Caco-2 (cell line): ENCODE data around the gene BICD2. TPM values are rescaled to one million over a fixed set of nuclear protein-coding genes. Genes with fewer than 3 reads are reported as not detected.

Source experiments
- BruUV-seq: library from RNA; stranded (reverse); fragments of 400-500 nt; replicated peaks from 2 replicates; lab custom pipeline; 2021; lab: Mats Ljungman, UMichigan
- CTCF ChIA-PET: fragments of 300-600 bp; sonication (Branson Sonifier 250); formaldehyde crosslinking; loops from one replicate; lab custom pipeline; 2022; ENCODE audit warnings: antibody characterized with exemption; lab: Charles Lee
- POLR2A ChIA-PET: fragments of 300-600 bp; sonication (Branson Sonifier 250); formaldehyde crosslinking; loops from one replicate; lab custom pipeline; 2022; ENCODE audit warnings: antibody characterized with exemption; lab: Charles Lee
- DNase-seq, 2 experiments: peaks; one replicate each; pipeline versions ENCODE4 v3.0.0 to v3.0.0-alpha.2; 2020 to 2022
- H3K27me3 ChIP-seq: replicated peaks from 2 replicates; pipeline ENCODE4 v1.6.0; 2011; ENCODE audit warnings: low read length; ENCODE audit not compliant: control insufficient read depth, insufficient read depth
- H3K36me3 ChIP-seq: 2 replicates; pipeline ENCODE4 v1.5.1; 2011; ENCODE audit warnings: low read length; ENCODE audit not compliant: control insufficient read depth, insufficient read depth
- H3K4me1 ChIP-seq: fragments of 250-450 bp; sonication (Bioruptor Pico); 2 replicates; pipeline ENCODE4 v1.5.1; 2020; ENCODE audit warnings: mild to moderate bottlenecking
- H3K4me3 ChIP-seq: 2 replicates; pipeline ENCODE4 v1.5.1; 2011; ENCODE audit warnings: low read depth, mild to moderate bottlenecking, control low read depth, low read length
- H3K9me3 ChIP-seq: fragments of 250-450 bp; sonication (Bioruptor Pico); 2 replicates; pipeline ENCODE4 v1.5.1; 2020; ENCODE audit warnings: mild to moderate bottlenecking, moderate library complexity
- H3K27ac Mint-ChIP-seq: one replicate; pipeline ENCODE4 v1.8.0; 2022; ENCODE audit warnings: mixed read lengths; ENCODE audit not compliant: unreplicated experiment
- H3K27me3 Mint-ChIP-seq: one replicate; pipeline ENCODE4 v1.8.0; 2022; ENCODE audit warnings: mixed read lengths; ENCODE audit not compliant: insufficient read depth, unreplicated experiment
- H3K36me3 Mint-ChIP-seq: one replicate; pipeline ENCODE4 v1.8.0; 2022; ENCODE audit warnings: mild to moderate bottlenecking, mixed read lengths; ENCODE audit not compliant: insufficient read depth, unreplicated experiment
- H3K4me1 Mint-ChIP-seq: one replicate; pipeline ENCODE4 v1.8.0; 2022; ENCODE audit warnings: low read depth, mixed read lengths; ENCODE audit not compliant: unreplicated experiment
- H3K4me3 Mint-ChIP-seq: one replicate; pipeline ENCODE4 v1.8.0; 2022; ENCODE audit warnings: mild to moderate bottlenecking, moderate library complexity, mixed read lengths; ENCODE audit not compliant: unreplicated experiment
- H3K9me3 Mint-ChIP-seq: one replicate; pipeline ENCODE4 v1.8.0; 2022; ENCODE audit warnings: mixed read lengths; ENCODE audit not compliant: unreplicated experiment
- CTCF ChIP-seq, 2 experiments: fragments of 200-600 bp in 1 of 2; IDR thresholded peaks; 1 replicate in 1 of 2; 2 replicates in 1 of 2; pipeline versions ENCODE4 v1.5.1 to v1.8.0; 2011 to 2022; ENCODE audit warnings: antibody characterized with exemption in 1 of 2, control low read depth in 1 of 2, inconsistent platforms in 1 of 2, low read depth in 1 of 2, low read length in 1 of 2, mild to moderate bottlenecking in 1 of 2, moderate library complexity in 1 of 2; ENCODE audit not compliant: insufficient read depth in 1 of 2, severe bottlenecking in 1 of 2, unreplicated experiment in 1 of 2
- intact Hi-C: fragments of 100-400 bp; cut with micrococcal nuclease; formaldehyde crosslinking; loops from one replicate; pipeline ENCODE4 v1.10.0; 2022; ENCODE audit not compliant: unreplicated experiment
- total RNA-seq: library from RNA; stranded (reverse); gene quantifications from 2 replicates; pipeline ENCODE4 v1.2.3, GENCODE V29; 2022

BICD2 gene
- total RNA-seq, 1 experiment from 2014 or later: 13.7 TPM

GRCh38 chr9:92663951-92664350, 100.7 kb downstream of the BICD2 start:
- no peak overlapping the region for H3K4me3 Mint-ChIP-seq
- Histone ChIP-seq H3K27me3 (no peaks in the 10 kb centered on the region), H3K4me3 (no peak overlapping the region), H3K4me1 (0 out of 2 replicates have a peak, but pooled peaks cover 5% of the 10 kb centered on the region), H3K36me3 (no peaks in the 10 kb centered on the region), H3K9me3 (no peaks in the 10 kb centered on the region)
- POLR2A ChIA-PET: no interaction called here
- peaks cover 4% of the 10 kb centered on the region for H3K4me1 Mint-ChIP-seq
- no peaks in the 10 kb centered on the region for H3K27me3 Mint-ChIP-seq
- no peak for TF ChIP-seq CTCF (IDR thresholded peaks at IDR 0.05; ENCODE audit: insufficient read depth in 1 of 2, low read depth in 1 of 2, low read length in 1 of 2, severe bottlenecking in 1 of 2, unreplicated experiment in 1 of 2)
- CTCF ChIA-PET: no interaction called here
- H3K27ac Mint-ChIP-seq: no peak overlapping the region
- no TSS peak for BruUV-seq
- no peaks in the 10 kb centered on the region for H3K9me3 Mint-ChIP-seq
- DNase-seq: no peak
- intact Hi-C loops: no loop called here
- H3K36me3 Mint-ChIP-seq: no peaks in the 10 kb centered on the region

GRCh38 chr9:92663126-92663525, 101.5 kb downstream of the BICD2 start:
- H3K4me3 ChIP-seq: no peak overlapping the region
- Mint-ChIP-seq H3K36me3 (no peaks in the 10 kb centered on the region), H3K9me3 (no peaks in the 10 kb centered on the region), H3K4me3 (no peak overlapping the region), H3K27ac (no peak overlapping the region), H3K4me1 (no peaks in the 10 kb centered on the region), H3K27me3 (no peaks in the 10 kb centered on the region)
- no peaks in the 10 kb centered on the region for H3K36me3 ChIP-seq
- H3K4me1 ChIP-seq: no peaks in the 10 kb centered on the region
- no peaks in the 10 kb centered on the region for H3K27me3 ChIP-seq
- intact Hi-C loops: no loop called here
- DNase-seq: no peak
- no peak for TF ChIP-seq CTCF (IDR thresholded peaks at IDR 0.05; ENCODE audit: insufficient read depth in 1 of 2, low read depth in 1 of 2, low read length in 1 of 2, severe bottlenecking in 1 of 2, unreplicated experiment in 1 of 2)
- ChIA-PET POLR2A (no interaction called here), CTCF (no interaction called here)
- no peaks in the 10 kb centered on the region for H3K9me3 ChIP-seq
- no TSS peak for BruUV-seq

GRCh38 chr9:92661743-92662142, 102.9 kb downstream of the BICD2 start:
- Mint-ChIP-seq H3K27ac (no peak overlapping the region), H3K4me1 (no peaks in the 10 kb centered on the region), H3K4me3 (no peak overlapping the region), H3K36me3 (peaks cover 6% of the 10 kb centered on the region), H3K9me3 (no peaks in the 10 kb centered on the region), H3K27me3 (no peaks in the 10 kb centered on the region)
- intact Hi-C loops: no loop called here
- CTCF ChIA-PET: no interaction called here
- H3K4me3 ChIP-seq: no peak overlapping the region
- no peak for DNase-seq
- H3K9me3 ChIP-seq: no peaks in the 10 kb centered on the region
- H3K36me3 ChIP-seq: no peaks in the 10 kb centered on the region
- H3K27me3 ChIP-seq: no peaks in the 10 kb centered on the region
- no peaks in the 10 kb centered on the region for H3K4me1 ChIP-seq
- POLR2A ChIA-PET: no interaction called here
- no TSS peak for BruUV-seq
- TF ChIP-seq CTCF (IDR thresholded peaks at IDR 0.05; ENCODE audit: insufficient read depth in 1 of 2, low read depth in 1 of 2, low read length in 1 of 2, severe bottlenecking in 1 of 2, unreplicated experiment in 1 of 2): no peak

Other genes starting within 250 kb of the BICD2 start
- gene ECM2, start 228.8 kb downstream of the BICD2 start, total RNA-seq: not detected in 2 replicates
- 5.0 and 5.4 TPM in 2 replicates for gene IPPK, start 94.7 kb downstream of the BICD2 start, total RNA-seq
- gene ZNF484, start 113.2 kb upstream of the BICD2 start, total RNA-seq: 3.3 and 3.6 TPM in 2 replicates
- gene FGD3, start 182.7 kb upstream of the BICD2 start, total RNA-seq: 25.7 and 26.6 TPM in 2 replicates